WTC11 (cell line): Measurements from ENCODE around the gene ZCCHC2. TPM values are rescaled to one million over a fixed set of nuclear protein-coding genes. Genes with fewer than 3 reads are reported as not detected.

Experiments
- ATAC-seq: fragments of 200-7000 bp; cut with Tn5 transposase; 2 replicates; pipeline ENCODE4 v1.10.0; 2021; ENCODE audit warnings: mild to moderate bottlenecking, moderate library complexity
- CTCF ChIA-PET: fragments of 300-600 bp; sonication (Branson Sonifier 250); formaldehyde crosslinking; loops from one replicate; lab custom pipeline; 2021; ENCODE audit warnings: antibody characterized with exemption; lab: Charles Lee
- POLR2A ChIA-PET: fragments of 350-600 bp; sonication (Branson Sonifier 250); formaldehyde crosslinking; loops from one replicate; lab custom pipeline; 2021; ENCODE audit warnings: antibody characterized with exemption; lab: Charles Lee
- DNase-seq: peaks from one replicate; pipeline ENCODE4 v3.0.0; 2021; ENCODE audit warnings: low spot score
- H3K27ac Mint-ChIP-seq: 2 replicates; pipeline ENCODE4 v1.8.0; 2021; ENCODE audit warnings: mixed read lengths
- H3K27me3 Mint-ChIP-seq: 2 replicates; pipeline ENCODE4 v1.8.0; 2021; ENCODE audit warnings: low read depth, mild to moderate bottlenecking, moderate library complexity, mixed read lengths
- H3K36me3 Mint-ChIP-seq: 2 replicates; pipeline ENCODE4 v1.8.0; 2021; ENCODE audit warnings: mixed read lengths
- H3K4me1 Mint-ChIP-seq: 2 replicates; pipeline ENCODE4 v1.8.0; 2022; ENCODE audit warnings: mixed read lengths
- H3K4me3 Mint-ChIP-seq: 2 replicates; pipeline ENCODE4 v1.8.0; 2021; ENCODE audit warnings: mild to moderate bottlenecking, moderate library complexity, mixed read lengths
- H3K9me3 Mint-ChIP-seq: 2 replicates; pipeline ENCODE4 v1.8.0; 2021; ENCODE audit warnings: mixed read lengths
- ATF1 ChIP-seq: sonication (generic); formaldehyde crosslinking; IDR thresholded peaks from 2 replicates; pipeline ENCODE4 v1.8.1; 2023; ENCODE audit warnings: mild to moderate bottlenecking, moderate library complexity, missing genetic modification reagents
- CREM ChIP-seq: sonication (generic); formaldehyde crosslinking; IDR thresholded peaks from 2 replicates; pipeline ENCODE4 v1.8.1; 2022; ENCODE audit warnings: mild to moderate bottlenecking, missing genetic modification reagents, moderate library complexity
- E2F4 ChIP-seq: sonication (generic); formaldehyde crosslinking; IDR thresholded peaks from 2 replicates; pipeline ENCODE4 v1.8.1; 2022; ENCODE audit warnings: low read depth, mild to moderate bottlenecking, moderate library complexity, missing genetic modification reagents, borderline replicate concordance
- EMX1 ChIP-seq: fragments of 250-450 bp; sonication (Bioruptor Pico); IDR thresholded peaks from 2 replicates; pipeline ENCODE4 v1.8.0; 2021; ENCODE audit warnings: mild to moderate bottlenecking
- FOXP1 ChIP-seq: sonication (generic); formaldehyde crosslinking; IDR thresholded peaks from 2 replicates; pipeline ENCODE4 v1.8.0; 2022; ENCODE audit warnings: missing genetic modification reagents, mild to moderate bottlenecking, moderate library complexity, borderline replicate concordance
- FOXP4 ChIP-seq: sonication (generic); formaldehyde crosslinking; IDR thresholded peaks from 2 replicates; pipeline ENCODE4 v1.8.0; 2022; ENCODE audit warnings: mild to moderate bottlenecking, missing genetic modification reagents
- IRF2 ChIP-seq: sonication (generic); formaldehyde crosslinking; IDR thresholded peaks from 2 replicates; pipeline ENCODE4 v1.8.0; 2022; ENCODE audit warnings: low read depth, missing genetic modification reagents, borderline replicate concordance
- JUN ChIP-seq: sonication (generic); formaldehyde crosslinking; IDR thresholded peaks from 2 replicates; pipeline ENCODE4 v1.8.0; 2023; ENCODE audit warnings: mild to moderate bottlenecking, missing genetic modification reagents
- KAT7 ChIP-seq: sonication (generic); formaldehyde crosslinking; IDR thresholded peaks from 2 replicates; pipeline ENCODE4 v1.8.1; 2023; ENCODE audit warnings: missing genetic modification reagents, mild to moderate bottlenecking, borderline replicate concordance
- SMAD3 ChIP-seq: sonication (generic); formaldehyde crosslinking; IDR thresholded peaks from 2 replicates; pipeline ENCODE4 v1.8.0; 2022; ENCODE audit warnings: missing genetic modification reagents, mild to moderate bottlenecking, borderline replicate concordance
- SOX15 ChIP-seq: fragments of 250-450 bp; sonication (Bioruptor Pico); IDR thresholded peaks from 2 replicates; pipeline ENCODE4 v1.9.0; 2021; ENCODE audit warnings: mild to moderate bottlenecking
- TCF7 ChIP-seq: sonication (generic); formaldehyde crosslinking; IDR thresholded peaks from 2 replicates; pipeline ENCODE4 v1.8.0; 2022; ENCODE audit warnings: mild to moderate bottlenecking, low read depth, missing genetic modification reagents, moderate library complexity
- ZBTB21 ChIP-seq: sonication (generic); formaldehyde crosslinking; IDR thresholded peaks from 2 replicates; pipeline ENCODE4 v1.8.1; 2023; ENCODE audit warnings: mild to moderate bottlenecking, missing genetic modification reagents, borderline replicate concordance
- ZMAT4 ChIP-seq: fragments of 250-450 bp; sonication (Bioruptor Pico); IDR thresholded peaks from 2 replicates; pipeline ENCODE4 v1.9.0; 2021; ENCODE audit warnings: mild to moderate bottlenecking
- ZNF232 ChIP-seq: sonication (generic); formaldehyde crosslinking; IDR thresholded peaks from 2 replicates; pipeline ENCODE4 v1.8.0; 2022; ENCODE audit warnings: mild to moderate bottlenecking, missing genetic modification reagents
- ZNF263 ChIP-seq: sonication (generic); formaldehyde crosslinking; IDR thresholded peaks from 2 replicates; pipeline ENCODE4 v1.8.1; 2022; ENCODE audit warnings: low read depth, mild to moderate bottlenecking, moderate library complexity, missing genetic modification reagents
- ZNF281 ChIP-seq: sonication (generic); formaldehyde crosslinking; IDR thresholded peaks from 2 replicates; pipeline ENCODE4 v1.8.0; 2023; ENCODE audit warnings: mild to moderate bottlenecking, missing genetic modification reagents
- ZNF416 ChIP-seq: fragments of 250-450 bp; sonication (Bioruptor Pico); IDR thresholded peaks from 2 replicates; pipeline ENCODE4 v1.9.0; 2021; ENCODE audit warnings: mild to moderate bottlenecking, inconsistent platforms
- ZNF423 ChIP-seq: fragments of 250-450 bp; sonication (Bioruptor Pico); IDR thresholded peaks from 2 replicates; pipeline ENCODE4 v2.1.2; 2022; ENCODE audit warnings: mild to moderate bottlenecking, moderate library complexity
- total RNA-seq: library from RNA; stranded (reverse); gene quantifications from 3 replicates; pipeline ENCODE4 v1.2.3, GENCODE V29; 2021
- TF ChIP-seq, protein P1 (sequence below): fragments of 250-450 bp; sonication (Bioruptor Pico); IDR thresholded peaks from 2 replicates; pipeline ENCODE4 v1.8.0; 2021; ENCODE audit warnings: mild to moderate bottlenecking
- TF ChIP-seq, protein P2 (sequence below): sonication (generic); formaldehyde crosslinking; IDR thresholded peaks from 2 replicates; pipeline ENCODE4 v1.8.1; 2022; ENCODE audit warnings: low read depth, missing genetic modification reagents, borderline replicate concordance
- TF ChIP-seq, protein P3 (sequence below): sonication (generic); formaldehyde crosslinking; conservative IDR thresholded peaks from 2 replicates; pipeline ENCODE4 v1.8.1; 2023; ENCODE audit warnings: mild to moderate bottlenecking, low read depth, missing genetic modification reagents, moderate library complexity
- TF ChIP-seq, protein P4 (sequence below): sonication (generic); formaldehyde crosslinking; IDR thresholded peaks from 2 replicates; pipeline ENCODE4 v1.8.0; 2022; ENCODE audit warnings: mild to moderate bottlenecking, missing genetic modification reagents

Gene ZCCHC2
- total RNA-seq, 1 experiment from 2014 or later, result 18.8 TPM

GRCh38 chr18:62612289-62612645, 89.4 kb downstream of the ZCCHC2 start:
- peaks cover 32% of the 10 kb centered on the region for H3K4me1 Mint-ChIP-seq

DNA sequence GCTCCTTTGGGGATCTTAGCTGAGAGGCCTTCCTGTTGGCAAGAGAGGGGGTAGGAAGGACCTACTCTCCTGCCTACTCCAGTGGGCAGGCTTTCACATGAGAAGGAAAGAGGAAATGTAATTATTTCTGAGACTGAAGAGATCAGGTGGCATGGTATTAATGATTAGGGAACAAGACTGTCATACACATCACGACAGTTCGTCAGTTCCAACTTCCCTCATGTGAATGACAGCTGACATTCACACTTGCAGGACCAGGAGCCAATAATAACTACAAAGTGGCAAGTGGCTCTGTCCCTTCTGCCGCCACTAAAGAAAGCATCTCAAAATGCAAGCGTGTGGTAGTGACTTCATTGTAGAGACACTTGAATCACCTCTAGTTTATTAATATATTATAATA, 90.0 kb downstream of the ZCCHC2 start:
- TF ChIP-seq ZNF263 (CRISPR knock-in tag) (no peak), CREM (no peak), ATF1 (CRISPR knock-in tag) (no peak), ZNF423 (no peak), FOXP4 (CRISPR knock-in tag) (no peak), E2F4 (CRISPR knock-in tag) (no peak), IRF2 (CRISPR knock-in tag) (no peak), TCF7 (CRISPR knock-in tag) (no peak)
- TF ChIP-seq, protein P1, sequence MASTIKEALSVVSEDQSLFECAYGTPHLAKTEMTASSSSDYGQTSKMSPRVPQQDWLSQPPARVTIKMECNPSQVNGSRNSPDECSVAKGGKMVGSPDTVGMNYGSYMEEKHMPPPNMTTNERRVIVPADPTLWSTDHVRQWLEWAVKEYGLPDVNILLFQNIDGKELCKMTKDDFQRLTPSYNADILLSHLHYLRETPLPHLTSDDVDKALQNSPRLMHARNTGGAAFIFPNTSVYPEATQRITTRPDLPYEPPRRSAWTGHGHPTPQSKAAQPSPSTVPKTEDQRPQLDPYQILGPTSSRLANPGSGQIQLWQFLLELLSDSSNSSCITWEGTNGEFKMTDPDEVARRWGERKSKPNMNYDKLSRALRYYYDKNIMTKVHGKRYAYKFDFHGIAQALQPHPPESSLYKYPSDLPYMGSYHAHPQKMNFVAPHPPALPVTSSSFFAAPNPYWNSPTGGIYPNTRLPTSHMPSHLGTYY (CRISPR knock-in tag), result no peak
- no peaks in the 10 kb centered on the region; the same call in 1 of the 2 replicates for H3K27me3 Mint-ChIP-seq
- H3K27ac Mint-ChIP-seq, result no peak overlapping the region
- H3K4me3 Mint-ChIP-seq, result no peak overlapping the region
- no peaks in the 10 kb centered on the region for H3K36me3 Mint-ChIP-seq
- 0 out of 2 replicates have a peak, but pooled peaks cover 5% of the 10 kb centered on the region for H3K9me3 Mint-ChIP-seq
- ATAC-seq (no peak), DNase-seq (no peak)
- ChIA-PET CTCF (no interaction called here), POLR2A (no interaction called here)
- H3K4me1 Mint-ChIP-seq, result peaks cover 29% of the 10 kb centered on the region

More at GRCh38 chr18:62612289-62612645, 89.4 kb downstream of the ZCCHC2 start:
- TF ChIP-seq ZNF416 (no peak), JUN (CRISPR knock-in tag) (no peak), ZBTB21 (CRISPR knock-in tag) (no peak), FOXP1 (CRISPR knock-in tag) (no peak), ZNF232 (CRISPR knock-in tag) (no peak), KAT7 (CRISPR knock-in tag) (no peak), ZMAT4 (CRISPR knock-in tag) (no peak), ZNF281 (CRISPR knock-in tag) (no peak), SOX15 (CRISPR knock-in tag) (no peak), EMX1 (no peak), SMAD3 (no peak)
- TF ChIP-seq, protein P2, sequence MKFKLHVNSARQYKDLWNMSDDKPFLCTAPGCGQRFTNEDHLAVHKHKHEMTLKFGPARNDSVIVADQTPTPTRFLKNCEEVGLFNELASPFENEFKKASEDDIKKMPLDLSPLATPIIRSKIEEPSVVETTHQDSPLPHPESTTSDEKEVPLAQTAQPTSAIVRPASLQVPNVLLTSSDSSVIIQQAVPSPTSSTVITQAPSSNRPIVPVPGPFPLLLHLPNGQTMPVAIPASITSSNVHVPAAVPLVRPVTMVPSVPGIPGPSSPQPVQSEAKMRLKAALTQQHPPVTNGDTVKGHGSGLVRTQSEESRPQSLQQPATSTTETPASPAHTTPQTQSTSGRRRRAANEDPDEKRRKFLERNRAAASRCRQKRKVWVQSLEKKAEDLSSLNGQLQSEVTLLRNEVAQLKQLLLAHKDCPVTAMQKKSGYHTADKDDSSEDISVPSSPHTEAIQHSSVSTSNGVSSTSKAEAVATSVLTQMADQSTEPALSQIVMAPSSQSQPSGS (CRISPR knock-in tag), result no peak
- TF ChIP-seq, protein P3, sequence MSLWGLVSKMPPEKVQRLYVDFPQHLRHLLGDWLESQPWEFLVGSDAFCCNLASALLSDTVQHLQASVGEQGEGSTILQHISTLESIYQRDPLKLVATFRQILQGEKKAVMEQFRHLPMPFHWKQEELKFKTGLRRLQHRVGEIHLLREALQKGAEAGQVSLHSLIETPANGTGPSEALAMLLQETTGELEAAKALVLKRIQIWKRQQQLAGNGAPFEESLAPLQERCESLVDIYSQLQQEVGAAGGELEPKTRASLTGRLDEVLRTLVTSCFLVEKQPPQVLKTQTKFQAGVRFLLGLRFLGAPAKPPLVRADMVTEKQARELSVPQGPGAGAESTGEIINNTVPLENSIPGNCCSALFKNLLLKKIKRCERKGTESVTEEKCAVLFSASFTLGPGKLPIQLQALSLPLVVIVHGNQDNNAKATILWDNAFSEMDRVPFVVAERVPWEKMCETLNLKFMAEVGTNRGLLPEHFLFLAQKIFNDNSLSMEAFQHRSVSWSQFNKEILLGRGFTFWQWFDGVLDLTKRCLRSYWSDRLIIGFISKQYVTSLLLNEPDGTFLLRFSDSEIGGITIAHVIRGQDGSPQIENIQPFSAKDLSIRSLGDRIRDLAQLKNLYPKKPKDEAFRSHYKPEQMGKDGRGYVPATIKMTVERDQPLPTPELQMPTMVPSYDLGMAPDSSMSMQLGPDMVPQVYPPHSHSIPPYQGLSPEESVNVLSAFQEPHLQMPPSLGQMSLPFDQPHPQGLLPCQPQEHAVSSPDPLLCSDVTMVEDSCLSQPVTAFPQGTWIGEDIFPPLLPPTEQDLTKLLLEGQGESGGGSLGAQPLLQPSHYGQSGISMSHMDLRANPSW (CRISPR knock-in tag), result no peak
- TF ChIP-seq, protein P4, sequence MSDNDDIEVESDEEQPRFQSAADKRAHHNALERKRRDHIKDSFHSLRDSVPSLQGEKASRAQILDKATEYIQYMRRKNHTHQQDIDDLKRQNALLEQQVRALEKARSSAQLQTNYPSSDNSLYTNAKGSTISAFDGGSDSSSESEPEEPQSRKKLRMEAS (CRISPR knock-in tag), result no peak
- no peaks in the 10 kb centered on the region; the same call in 1 of the 2 replicates for H3K27me3 Mint-ChIP-seq
- H3K27ac Mint-ChIP-seq, result no peak overlapping the region
- no peak for DNase-seq
- no peaks in the 10 kb centered on the region for H3K36me3 Mint-ChIP-seq
- peaks cover 9% of the 10 kb centered on the region; the same call in 1 of the 2 replicates for H3K9me3 Mint-ChIP-seq
- ChIA-PET POLR2A (no interaction called here), CTCF (interaction anchor here (1.2 kb wide), 1 partner anchor 25 kb away, joined by 6 read pairs; no protein-coding TSS in a partner anchor)
- ATAC-seq, result no peak
- no peak overlapping the region for H3K4me3 Mint-ChIP-seq
